ENCODE results near the gene ZMYM5.
"Not testable (repeated sequence)": the region's sequence is repeated elsewhere in the genome, so short reads cannot be mapped to it uniquely, and the experiment has no call there.

Gene ZMYM5

DNA sequence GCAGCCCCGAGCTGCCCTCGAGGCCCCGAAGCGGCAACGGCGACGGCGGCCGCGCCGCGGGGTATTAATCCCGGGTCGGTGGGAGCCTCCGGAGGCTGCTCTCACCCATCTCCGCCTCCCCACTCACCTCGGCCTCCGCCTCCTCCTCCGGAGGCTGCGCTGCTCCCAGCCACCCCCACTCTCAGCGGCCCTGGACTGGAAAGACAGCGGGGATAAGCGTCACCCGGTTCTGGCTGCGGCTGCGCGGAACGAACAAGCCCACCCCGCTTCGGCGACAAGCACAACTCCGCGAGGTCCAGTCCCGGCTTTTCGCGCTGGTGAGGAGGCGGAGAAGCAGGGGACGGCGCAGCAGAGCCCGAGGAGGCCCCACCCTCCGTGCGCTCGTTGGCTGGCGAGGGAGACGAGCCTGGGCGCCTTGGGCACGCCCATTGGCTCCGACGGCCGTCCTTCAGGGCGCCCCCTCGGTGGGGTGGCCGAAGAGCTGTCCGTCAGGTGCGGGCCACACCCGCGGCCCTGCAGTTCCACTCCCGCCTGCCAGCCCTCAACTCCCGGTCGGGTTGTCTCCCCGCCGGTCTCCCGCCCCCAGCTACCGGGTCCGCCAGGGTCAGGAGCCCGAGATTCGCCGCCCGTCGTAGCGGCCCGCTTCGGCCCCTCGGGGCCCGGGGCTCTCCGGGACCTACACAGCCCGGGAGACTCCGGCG is at the start of gene ZMYM5:
Gene ZMYM5 (minus strand): TSS at position 327 of the 701 bp plus-strand sequence. CDS start 11,469 bp downstream, outside the sequence.
- peak; percentile 100 for DNase-seq

DNA sequence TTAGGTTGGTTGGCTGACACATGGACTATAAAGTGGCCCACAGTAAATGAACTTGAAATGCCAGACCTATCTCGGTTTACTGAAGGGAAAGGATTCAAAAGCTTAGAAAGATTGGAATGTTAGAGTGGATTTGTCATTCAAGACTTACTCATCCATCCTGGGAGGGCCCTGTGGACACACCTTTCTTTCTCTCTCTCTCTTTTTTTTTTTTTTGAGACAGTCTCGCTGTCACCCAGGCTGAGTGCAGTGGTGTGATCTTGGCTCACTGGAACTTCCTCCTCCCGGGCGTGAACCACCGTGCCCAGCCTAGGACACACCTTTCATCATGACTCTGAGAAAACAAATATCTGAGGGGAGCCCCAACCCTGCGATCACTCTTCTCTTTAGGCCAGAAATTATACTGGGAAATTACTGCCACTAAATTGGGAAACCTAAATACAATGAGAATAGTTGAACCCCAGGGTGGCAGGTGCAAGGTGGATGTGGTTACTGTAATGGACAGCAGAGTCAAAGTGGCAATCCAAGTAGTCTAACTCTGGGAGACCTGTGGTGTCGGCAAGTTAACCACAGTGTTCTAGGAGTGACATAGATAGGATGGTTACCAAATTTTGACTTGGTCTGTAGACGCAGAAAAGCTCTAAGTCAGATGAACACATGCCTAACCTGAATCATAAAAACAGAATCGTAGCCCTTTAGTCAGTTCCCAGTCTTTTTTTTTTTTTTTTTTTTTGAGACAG is 47.1 kb upstream of the ZMYM5 start:
- DNase-seq, result no peak

DNA sequence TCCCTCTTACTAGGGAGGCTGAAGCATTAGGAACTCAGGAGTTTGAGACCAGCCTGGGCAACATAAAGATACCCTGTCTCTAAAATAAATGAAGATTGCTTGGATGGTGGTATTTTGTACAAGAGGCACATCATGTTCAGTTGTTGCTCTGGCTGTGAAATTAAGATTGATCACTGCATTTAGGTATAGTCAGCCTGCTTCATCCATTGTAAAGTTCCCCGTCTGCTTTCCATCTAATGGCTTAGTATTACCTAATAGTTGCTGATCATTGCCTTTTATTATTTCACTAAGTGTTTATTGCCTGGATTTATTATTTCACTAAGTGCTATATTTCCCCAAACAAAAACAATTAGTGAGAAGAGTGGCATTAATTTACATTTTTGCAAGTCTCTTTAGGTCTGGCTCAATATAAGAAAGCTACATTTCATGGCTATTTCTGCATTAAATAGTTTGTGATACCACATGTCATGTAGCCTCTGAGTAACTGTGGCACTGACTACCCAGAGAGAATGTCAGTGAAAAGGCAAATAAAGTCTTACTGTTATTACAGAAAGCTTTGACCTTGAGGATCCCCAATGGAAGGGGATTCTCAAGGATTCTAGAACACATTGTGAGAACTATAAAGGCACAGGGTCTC is 45.0 kb upstream of the ZMYM5 start:
- no peak for DNase-seq

DNA sequence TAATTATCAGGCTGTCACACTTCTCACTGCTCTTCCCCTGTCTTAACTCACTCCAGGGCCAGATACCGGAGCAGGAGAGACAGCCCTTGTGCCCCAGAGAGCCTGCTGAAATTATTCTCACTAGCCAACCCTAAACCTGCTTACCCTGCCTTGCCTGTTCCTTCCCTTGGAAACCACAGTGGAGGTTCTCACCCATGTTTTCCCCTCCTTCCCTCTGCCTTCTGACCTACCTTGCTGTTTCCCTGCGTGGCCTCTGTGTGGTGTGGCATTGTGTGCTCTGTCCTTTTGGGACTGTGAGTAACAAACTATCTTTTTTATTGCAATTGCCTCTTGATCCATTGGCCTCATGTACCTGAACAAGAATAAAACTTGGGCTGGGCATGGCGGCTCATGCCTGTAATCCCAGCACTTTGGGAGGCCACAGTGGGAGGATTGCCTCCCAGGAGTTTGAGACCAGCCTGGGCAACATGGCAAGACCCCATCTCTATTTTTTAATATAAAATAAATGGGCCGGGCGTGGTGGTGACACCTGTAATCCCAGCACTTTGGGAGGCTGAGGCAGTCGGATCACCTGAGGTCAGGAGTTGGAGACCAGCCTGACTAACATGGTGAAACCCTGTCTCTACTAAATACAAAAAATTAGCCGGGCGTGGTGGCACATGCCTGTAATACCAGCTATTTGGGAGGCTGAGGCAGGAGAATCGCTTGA is 42.2 kb upstream of the ZMYM5 start:
- not testable (repeated sequence) for DNase-seq

DNA sequence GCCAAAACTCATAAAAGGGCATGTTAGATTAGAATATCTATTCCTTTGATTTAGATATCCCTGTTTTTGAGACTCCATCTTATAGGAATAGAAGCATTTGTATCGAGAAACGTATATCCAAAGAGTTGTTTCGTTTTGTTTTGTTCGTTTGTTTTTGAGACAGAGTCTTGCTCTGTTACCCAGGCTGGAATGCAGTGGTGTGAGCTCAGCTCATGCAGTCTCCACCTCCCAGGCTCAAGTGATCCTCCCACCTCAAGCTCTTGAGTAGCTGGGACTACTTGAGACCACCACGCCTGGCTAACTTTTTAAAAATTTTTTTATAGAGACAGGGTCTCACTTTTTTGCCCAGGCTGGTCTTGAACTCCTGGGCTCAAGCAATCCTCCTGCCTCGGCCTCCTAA is 26.6 kb upstream of the ZMYM5 start:
- no peak for DNase-seq

DNA sequence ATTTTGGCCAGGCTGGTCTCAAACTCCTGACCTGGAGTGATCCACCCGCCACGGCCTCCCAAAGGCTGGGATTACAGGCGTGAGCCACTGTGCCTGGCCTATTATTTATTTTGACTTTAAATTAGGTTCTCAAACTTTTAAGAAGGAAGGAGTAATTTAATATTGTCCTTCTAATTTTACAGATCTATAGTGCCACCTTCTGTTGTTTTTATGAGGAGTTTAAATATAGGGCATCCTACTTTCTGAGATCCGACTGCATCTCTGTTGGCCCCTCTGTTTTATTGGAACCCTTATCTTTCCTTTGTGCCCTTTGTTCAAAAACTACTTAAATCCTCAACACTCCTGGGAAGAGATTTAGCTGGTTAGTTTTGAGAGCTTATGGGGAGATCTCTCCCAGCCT is 25.4 kb upstream of the ZMYM5 start:
- no peak for DNase-seq

DNA sequence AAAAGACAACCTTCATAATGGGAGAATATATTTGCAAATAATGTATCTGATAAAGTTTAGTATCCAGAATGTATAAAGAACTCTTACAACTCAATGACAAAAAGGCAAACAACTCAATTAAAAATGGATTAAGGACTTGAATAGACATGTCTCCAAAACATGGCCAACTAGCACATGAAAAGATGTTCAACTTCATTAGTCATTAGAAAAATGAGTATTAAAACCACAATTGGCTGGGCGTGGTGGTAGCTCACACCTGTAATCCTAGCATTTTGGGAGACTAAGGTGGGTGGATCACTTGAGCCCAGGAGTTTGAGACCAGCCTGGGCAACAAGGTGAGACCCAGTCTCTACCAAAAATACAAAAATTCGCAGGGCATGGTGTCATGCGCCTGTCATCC is 18.8 kb upstream of the ZMYM5 start:
- DNase-seq, result no peak

DNA sequence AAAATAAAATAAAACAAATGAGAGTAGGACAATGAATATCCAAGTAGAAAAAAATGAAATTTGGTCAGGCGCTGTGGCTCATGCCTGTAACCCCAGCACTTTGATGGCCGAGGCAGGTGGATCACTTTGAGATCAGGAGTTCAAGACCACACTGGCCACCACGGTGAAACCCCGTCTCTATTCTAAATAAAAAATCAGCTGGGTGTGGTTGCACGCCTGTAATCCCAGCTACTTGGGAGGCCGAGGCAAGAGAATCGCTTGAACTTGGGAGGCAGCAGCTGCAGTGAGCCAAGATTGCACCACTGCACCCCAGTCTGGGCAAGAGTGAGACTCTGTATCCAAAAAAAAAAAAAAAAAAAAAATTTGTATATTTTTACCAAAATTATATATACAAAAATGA is 18.2 kb upstream of the ZMYM5 start:
- DNase-seq, result no peak

DNA sequence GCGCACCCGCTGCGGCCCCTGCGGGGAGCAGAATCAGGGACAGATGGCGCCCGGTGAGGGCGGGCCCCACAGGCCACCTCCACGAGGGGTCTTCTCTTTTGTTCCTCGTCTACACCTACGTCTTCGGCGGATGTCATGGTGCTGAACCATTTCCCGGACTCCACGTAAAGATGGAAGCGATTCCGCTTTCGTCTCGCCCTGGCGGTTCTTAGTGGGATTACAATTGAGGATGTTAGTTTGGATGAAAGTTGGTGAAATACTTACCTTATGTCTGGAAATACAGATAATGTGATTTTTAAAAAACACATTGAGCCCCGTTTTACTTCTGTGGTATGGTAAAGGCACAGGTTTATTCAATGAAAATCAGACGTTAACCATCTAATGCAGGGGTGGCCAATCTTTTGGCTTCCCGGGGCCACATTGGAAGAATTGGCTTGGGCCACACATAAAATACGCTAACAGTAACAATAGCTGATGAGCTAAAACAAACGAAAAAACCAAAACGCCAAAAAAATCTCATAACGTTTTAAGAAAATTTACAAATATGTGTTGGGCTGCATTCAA is 1.4 kb upstream of the ZMYM5 start:
- DNase-seq, result peak; percentile 79

DNA sequence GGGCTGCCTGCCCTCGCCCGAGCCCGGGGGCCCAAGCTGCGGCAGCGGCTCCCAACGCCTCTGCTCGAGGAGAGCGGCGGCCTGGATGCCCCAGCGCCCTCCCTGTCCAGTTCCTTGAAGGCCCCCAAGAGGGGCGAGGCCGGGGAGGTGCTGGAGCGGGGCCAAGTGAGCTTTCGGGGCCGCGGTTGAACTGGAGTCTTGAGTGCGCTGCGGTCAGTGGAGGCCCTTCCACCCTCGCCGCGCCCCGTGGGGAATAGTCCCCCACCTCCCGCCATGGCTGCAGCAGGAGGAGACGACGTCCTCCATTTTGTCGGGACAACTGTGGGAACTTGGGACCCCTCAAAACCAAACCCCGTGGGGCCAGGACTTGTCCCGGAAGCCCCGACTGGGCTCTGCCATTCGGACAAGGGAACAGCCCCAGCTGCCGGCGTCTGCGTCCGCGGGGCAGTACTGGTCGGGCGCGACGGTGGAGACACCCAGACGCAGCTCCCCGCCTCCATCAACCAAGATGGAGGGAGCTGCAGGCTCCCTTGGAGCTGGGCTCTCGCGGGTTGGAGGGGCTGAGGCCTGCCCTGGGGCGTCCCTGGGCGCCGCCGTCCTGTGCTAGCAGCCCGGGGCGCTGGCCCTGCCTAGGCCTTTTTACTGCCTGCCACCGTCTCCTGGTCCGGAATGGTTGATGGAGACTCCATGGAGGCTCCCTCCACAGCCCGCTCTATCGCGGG is 736 bp upstream of the ZMYM5 start:
- DNase-seq, result peak; percentile 92

DNA sequence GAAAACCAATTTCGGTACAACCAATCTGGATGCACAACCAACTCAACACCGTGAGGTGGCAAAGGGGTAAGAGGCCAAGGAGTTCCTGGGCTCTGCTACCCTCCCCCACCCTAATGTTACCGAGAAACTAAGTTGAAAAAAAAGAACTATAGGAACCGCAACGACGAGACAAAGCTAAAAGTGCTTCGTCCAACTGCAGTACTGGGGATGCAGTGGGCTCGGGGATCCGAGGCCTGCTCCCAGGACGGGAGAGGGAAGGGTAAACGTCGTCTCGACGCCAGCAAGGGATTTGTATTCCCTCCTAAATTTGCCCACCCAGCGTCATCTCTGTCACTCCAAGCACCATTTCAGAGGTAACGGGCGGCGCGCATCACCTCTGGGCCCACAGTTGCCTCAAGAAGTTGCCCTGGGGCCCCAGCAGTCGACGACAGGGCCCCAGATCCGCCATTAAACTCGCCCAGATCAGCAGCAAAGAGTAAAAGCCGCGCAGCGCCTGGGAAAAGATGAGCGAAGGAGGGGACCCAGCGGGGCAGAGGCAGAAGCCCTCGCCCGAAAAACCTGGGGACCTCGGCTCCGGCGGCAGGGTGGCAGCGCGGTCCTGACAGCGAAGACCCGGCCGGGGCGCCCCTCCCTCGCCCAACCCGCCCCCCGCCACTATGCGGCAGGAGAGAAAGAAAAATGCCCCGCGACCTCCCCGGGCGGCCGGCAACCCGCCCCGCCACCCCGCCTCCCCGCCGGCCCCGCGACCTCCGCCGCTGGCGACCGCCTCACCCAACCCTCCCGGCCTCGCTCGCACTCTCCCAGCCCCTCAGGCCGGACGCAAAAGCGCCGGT is 752 bp downstream of the ZMYM5 start:
- no peak for DNase-seq

DNA sequence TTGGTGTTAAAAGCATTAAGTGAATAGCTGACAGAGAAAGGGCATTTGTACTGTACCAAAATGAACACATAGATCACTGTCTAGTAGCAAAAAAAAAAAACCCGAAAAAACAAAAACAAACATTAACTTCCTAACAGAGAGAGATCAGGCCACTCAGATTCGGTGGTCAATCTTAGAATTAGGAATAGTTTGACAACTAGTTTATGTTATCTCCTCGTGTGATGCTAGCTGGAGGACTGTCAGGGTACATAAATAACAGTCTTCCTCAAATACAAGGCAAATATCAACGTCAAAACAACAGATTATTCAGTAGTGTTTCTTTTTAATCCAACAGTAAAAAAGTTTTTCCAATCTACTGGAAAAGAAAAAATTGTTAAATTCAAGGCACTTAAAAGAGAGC is 1.7 kb downstream of the ZMYM5 start:
- DNase-seq, result no peak

DNA sequence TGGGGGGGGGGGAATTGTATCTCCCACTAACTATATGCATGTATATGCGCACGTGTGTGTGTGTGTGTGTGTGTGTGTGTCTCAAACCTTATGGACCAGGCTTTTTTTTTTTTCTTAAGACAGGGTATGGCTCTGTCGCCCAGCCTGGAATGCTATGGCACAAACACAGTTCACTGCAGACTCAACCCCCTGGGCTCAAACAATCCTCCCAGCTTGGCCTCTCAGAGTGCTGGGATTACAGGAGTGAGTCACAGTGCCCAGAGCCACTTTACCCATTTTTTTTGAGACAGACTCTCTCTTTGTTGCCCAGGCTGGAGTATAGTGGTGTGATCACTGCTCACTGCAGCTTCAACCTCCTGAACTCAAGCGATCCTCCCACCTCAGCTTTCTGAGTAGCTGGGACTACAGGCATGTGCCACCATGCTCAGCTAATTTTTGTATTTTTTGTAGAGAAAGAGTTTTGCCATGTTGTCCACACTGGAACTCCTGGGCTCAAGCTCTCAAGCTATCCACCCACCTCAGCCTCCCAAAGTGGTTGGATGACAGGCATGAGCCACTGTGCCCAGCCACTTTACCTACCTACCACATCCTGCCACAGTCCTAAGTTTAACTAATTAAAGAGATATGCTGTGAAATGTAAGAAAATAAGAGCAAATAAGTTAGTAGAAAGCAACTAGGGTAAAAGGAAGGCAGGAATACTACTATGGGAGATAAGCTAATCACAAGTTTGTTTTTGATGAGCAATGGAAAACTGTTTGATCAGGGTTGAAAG is 2.4 kb downstream of the ZMYM5 start:
- no peak for DNase-seq

DNA sequence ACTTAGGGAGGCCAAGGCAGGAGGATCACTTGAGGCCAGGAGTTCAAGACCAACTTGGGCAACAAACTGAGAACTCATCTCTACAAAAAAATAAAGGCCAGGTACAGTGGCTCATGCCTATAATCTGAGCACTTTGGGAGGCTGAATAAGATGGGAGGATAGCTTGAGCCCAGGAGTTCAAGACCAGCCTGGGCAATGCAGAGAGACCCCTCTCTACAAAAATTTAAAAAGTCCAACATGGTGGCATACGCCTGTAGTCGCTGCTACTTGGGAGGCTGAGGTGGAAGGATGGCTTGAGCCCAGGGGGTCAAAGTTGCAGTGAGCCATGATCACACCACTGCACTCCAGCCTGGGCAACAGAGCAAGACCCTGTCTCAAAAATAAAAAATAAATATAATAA is 5.8 kb downstream of the ZMYM5 start:
- DNase-seq, result not testable (repeated sequence)

DNA sequence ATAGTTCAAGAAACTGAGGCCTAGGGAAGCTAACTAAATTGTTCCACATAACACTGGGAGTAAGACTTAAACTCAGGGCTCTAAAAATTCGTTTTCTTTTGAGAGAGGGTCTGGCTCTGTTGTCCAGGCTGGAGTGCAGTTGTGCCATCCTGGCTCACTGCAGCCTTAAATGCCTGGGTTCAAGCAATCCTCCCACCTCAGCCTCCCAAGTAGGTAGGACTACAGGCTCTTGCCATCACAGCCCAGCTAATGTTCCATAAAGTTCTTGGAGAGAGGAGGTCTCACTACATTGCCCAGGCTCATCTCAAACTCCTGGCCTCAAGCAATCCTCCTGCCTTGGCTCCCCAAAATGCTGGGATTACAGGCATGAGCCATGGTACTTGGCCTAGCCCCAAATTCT is 10.7 kb downstream of the ZMYM5 start:
- no peak for DNase-seq

DNA sequence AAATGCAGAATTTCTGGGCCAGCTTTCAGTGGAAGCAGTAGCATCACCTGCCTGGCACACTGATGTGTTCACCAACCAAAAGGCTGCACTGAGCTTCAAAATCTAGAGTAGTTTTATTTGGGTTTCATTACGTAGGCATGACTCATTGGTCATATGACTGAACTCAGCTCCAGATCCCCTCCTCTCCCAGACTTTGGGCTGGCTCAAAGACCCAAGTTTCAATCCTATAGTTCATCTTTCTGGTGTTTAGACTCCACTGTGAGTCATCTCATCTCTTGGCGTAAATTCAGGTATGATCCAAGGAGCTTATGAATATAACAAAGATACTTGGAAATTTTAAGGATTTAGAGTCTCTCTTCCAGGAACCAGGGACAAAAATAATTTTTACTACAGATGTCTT is 17.7 kb downstream of the ZMYM5 start:
- DNase-seq, result no peak

DNA sequence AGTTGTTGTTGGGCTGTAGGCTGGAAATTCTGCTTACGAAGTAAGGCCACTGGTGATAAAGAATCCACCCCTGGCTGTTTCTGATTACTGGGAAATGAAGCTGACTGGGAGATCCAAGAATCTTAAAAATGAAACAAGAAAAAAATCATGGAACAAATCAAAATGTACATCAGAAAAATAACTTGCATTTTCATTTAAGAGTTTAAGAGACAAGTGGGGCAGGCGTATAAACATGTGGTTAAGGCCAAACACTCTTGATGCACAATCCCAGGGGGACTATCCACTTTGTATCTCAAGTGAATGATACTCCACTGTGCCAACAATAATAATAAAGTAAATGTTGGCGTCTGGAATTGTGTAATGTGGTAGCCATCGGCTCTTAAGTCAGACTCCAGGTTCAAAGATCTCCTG is 24.6 kb downstream of the ZMYM5 start:
- no peak for DNase-seq

DNA sequence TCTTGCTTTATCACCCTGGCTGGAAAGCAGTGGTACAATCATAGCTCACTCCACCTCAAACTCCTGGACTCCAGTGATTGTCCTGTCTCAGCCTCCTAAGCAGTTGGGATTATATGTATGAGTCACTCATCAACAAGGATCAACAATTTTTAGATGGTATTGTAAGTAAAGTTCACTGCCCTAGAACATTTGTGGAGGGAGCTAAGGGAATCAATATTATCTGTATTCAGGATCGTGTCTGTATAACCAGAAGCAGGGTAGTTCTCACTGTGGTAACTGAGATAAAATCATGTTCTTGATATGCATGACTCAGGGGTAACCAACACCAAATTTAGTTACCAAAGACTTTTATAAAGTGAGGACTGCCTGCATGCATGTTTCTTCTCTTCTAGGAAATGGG is 27.0 kb downstream of the ZMYM5 start:
- no peak for DNase-seq

DNA sequence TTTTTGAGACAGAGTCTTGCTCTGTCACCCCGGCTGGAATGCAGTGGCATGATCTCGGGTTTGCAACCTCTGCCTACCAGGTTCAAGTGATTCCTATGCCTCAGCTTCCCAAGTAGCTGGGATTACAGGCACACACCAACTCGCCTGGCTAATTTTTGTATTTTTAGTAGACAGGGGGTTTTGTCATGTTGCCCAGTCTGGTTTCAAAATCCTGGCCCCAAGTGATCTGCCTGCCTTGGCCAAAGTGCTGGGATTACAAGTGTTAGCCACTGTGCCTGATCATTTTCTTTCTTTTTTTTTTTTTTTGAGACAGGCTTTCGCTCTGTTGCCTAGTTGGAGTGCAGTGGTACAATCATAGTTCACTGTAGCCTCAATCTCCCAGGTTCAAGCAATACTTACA is 28.7 kb downstream of the ZMYM5 start:
- no peak for DNase-seq

DNA sequence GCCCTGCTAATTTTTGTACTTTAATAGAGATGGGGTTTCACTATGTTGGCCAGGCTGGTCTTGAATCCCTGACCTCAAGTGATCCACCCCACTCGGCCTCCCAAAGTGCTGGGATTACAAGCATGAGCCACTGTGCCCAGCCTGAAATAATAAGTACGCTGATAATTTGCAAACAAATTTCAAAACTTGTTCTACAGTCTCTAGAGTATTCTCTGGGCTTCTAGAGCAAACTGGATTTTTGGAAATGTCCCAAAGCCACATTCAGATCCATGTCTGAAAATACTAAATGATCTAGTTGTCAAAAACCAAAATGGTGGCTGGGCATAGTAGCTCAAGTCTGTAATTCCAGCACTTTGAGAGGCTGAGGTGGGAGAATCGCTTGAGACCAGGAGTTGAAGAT is 40.8 kb downstream of the ZMYM5 start:
- no peak for DNase-seq

All from left hindlimb (tissue), 1 donor.